T-helper 17 cell (primary cell): ENCODE results near the gene PLVAP. TPM values are rescaled to one million over a fixed set of nuclear protein-coding genes. Genes with fewer than 3 reads are reported as not detected.

Experiments
- total RNA-seq, 4 donors: library from RNA in 2 of 4; stranded (reverse) in 2 of 4; gene quantifications; one replicate each; pipeline ENCODE4 v1.2.3 and lab custom pipeline; 2022 to 2026

The PLVAP gene
- total RNA-seq, 2 donors from 2014 or later, result not detected

Other genes starting within 250 kb of the PLVAP start
- gene USE1, start 162.0 kb downstream of the PLVAP start, total RNA-seq, result 10 to 100 TPM; 21.7 to 23.1 TPM
- 10 to 100 TPM; 13.9 to 14.9 TPM for gene OCEL1, start 151.1 kb downstream of the PLVAP start, total RNA-seq
- 1 to 10 TPM; 1.8 to 2.1 TPM for gene NR2F6, start 131.4 kb downstream of the PLVAP start, total RNA-seq
- gene USHBP1, start 112.6 kb downstream of the PLVAP start, total RNA-seq, result under 1 TPM in 1 of 2 donors, not detected in 1; 0.26 TPM
- gene BABAM1, start 109.9 kb downstream of the PLVAP start, total RNA-seq, result 10 to 100 TPM; 70.7 to 72.2 TPM
- gene ANKLE1, start 95.4 kb downstream of the PLVAP start, total RNA-seq, result 1 to 10 TPM; 1.4 to 2.0 TPM
- gene ABHD8, start 73.9 kb downstream of the PLVAP start, total RNA-seq, result 1 to 10 TPM; 5.0 to 7.1 TPM
- gene MRPL34, start 71.5 kb downstream of the PLVAP start, total RNA-seq, result 10 to 100 TPM; 47.0 to 47.1 TPM
- gene DDA1, start 67.8 kb downstream of the PLVAP start, total RNA-seq, result 10 to 100 TPM; 40.3 to 50.3 TPM
- gene ANO8, start 42.5 kb downstream of the PLVAP start, total RNA-seq, result 10 to 100 TPM; 15.9 to 17.7 TPM
- gene GTPBP3, start 39.8 kb downstream of the PLVAP start, total RNA-seq, result 10 to 100 TPM; 27.5 to 33.3 TPM
- under 1 TPM in 1 of 2 donors, not detected in 1; 0.44 TPM for gene CCDC194, start 16.9 kb upstream of the PLVAP start, total RNA-seq
- gene BST2, start 28.3 kb upstream of the PLVAP start, total RNA-seq, result 10 to 100 TPM; 36.7 to 38.1 TPM
- 10 to 100 TPM; 17.9 to 20.3 TPM for gene MVB12A, start 42.7 kb upstream of the PLVAP start, total RNA-seq
- gene TMEM221, start 71.3 kb upstream of the PLVAP start, total RNA-seq, result not detected
- not detected for gene NXNL1, start 83.6 kb upstream of the PLVAP start, total RNA-seq
- 1 to 10 TPM; 5.8 to 7.1 TPM for gene SLC27A1, start 93.2 kb upstream of the PLVAP start, total RNA-seq
- 10 to 100 TPM; 48.6 to 53.7 TPM for gene PGLS, start 134.3 kb upstream of the PLVAP start, total RNA-seq
- gene COLGALT1, start 178.3 kb upstream of the PLVAP start, total RNA-seq, result 10 to 100 TPM; 42.1 to 42.4 TPM